Ecto neural progenitor cell (in vitro differentiated cells): ENCODE results near the gene VAV2.

ENCODE experiments used
- DNase-seq: peaks from one replicate; pipeline ENCODE4 v3.0.0-alpha.2; 2018; ENCODE audit warnings: low spot score

Gene VAV2

DNA sequence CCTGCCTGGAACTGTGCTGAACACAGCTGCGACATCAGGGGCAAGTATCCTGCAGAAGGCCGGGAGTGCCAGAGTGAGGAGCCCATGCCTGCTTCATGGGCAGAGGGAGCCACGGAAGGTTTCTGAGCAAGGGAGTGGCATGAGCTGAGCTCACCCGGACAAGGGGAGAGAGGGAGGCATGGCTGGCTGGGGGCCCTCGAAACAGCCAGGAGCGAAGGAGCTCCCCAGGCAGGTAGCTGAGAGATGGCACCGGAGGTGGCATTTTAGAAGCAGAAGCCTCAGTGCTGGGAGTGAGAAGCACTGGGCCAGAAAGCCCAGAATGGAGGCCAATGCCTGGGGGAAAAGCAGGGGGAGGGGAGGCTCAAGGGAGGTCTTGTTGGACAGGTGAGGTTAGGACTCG lies 197.1 kb downstream of the VAV2 start:
- no peak for DNase-seq

DNA sequence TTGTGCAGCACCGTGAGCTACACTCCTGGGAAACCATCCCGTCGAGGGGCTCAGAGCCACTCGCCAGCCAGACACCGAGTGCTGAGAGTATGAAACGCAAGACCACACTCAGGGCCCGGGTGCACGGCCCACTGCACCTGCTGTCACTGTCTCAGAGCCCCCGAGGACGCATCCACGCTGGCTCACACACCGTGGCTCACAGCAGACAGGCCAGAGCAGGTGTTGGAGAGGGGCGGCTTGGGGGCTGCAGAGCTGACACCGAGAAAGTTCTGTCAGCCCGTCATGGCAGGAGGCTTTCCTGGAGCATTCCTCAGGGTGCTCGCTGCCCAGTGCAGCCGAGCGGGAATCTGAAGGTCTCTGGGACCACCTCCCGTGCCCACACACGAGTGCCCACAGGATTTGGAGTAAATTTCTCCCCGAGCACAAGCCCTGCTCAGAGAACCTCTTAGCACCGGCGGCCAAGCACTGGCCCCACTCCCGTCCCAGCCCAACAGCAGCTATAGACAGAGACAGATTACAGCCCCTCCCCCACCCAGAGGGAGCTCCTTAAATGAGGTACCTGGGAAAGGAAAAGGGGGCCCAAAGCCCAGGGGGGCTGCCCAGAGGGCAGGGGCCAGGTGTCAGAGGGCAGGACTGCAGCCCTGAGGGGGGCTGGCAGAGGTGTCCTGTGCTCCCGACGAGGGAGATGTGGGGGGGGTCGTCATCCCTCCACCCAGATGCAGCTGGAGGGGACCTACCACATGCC lies 197.9 kb downstream of the VAV2 start:
- no peak for DNase-seq

DNA sequence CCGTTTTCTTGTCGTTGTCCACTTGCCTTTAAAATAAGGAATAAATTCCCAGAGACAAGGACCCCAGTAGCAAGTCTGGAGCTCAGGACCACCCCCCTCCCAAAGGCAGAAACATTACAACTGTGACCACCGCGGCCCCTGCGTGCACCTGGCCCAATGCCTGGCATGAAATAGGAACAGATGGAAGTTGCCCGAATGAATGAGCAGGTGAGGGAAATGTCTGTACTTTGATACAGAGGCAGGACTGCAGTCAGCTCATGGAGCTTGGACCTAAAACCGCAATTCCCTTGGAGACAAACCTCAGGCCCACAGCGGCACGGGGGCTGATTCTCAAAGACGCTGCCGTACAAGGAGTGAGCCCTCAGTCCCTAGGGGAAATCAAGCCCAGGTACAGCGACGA lies 198.7 kb downstream of the VAV2 start:
- DNase-seq = no peak

DNA sequence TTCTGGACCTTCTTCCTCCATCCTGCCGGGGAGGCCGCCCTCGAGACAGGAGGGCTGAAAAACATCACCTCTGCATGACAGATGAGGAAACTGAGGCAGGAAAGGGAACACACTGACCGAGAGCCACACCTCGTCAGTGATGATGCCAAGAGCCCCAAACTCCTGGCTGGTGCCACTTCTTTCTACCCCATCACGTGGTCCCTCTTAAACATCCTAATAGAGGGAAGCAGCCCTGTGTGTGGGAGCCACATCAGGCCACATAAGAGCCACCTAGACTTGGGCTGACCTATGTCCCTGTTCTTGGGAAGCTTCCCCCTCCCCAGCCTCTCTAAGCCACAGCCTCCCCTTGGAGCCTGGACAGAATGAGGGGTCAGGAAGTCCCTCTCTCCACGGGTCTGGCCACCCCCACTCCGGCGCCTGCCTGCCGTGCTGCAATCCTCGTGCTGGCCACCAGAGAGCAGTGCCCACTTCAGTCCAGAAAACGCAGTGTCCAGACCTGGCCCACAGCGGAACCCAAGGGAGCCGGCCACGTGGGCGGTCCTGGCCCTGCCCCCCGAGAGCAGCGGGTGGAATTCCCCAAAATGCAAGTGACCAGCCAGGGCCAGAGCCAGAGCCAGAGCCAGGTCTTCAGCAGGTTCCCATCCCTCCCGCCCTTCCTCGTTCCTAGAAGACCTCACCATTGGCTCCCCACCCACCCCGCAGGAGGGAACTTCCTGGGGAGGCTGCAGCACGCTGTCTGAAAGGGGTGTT lies 199.2 kb downstream of the VAV2 start:
- peak; percentile 84 for DNase-seq

DNA sequence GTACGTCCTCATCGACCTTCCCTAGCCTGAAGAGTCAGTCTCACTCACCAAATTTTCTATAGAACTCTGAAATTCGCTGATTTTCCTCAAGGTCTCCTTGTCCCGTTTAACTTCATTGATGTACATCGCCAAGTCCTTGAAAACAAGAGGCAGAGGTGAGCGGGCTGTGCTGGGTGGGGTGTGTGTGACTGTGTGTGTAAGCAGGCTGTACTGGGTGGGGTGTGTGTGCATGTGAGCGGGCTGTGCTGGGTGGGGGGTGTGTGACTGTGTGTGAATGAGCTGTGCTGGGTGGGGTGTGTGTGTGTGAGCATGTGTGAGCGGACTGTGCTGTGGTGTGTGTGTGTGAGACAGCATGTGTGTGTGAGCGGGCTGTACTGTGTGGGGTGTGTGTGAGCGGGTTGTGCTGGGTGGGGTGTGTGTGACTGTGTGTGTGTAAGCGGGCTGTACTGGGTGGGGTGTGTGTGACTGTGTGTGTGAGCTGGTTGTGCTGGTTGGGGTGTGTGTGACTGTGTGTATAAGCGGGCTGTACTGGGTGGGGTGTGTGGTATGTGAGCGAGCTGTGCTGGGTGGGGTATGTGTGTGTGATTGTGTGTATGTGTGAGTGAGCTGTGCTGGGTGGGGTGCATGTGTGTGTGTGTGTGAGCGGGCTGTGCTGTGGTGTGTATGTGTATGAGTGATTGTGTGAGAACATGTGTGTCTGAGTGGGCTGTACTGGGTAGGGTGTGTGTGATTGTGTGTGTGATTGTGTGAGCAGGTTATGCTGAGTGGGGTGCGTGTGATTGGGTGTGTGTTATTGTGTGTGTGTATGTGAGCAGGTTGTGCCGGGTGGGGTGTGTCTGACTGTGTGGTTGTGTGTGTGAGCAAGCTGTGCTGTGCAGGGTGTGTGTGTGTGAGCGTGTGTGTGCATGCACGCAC lies 200.1 kb downstream of the VAV2 start:
- no peak for DNase-seq

- no peak for DNase-seq
Measured at GRCh38 chr9:133791069-133791468, 201.1 kb downstream of the VAV2 start.

- DNase-seq = no peak
Measured at GRCh38 chr9:133789778-133790177, 202.3 kb downstream of the VAV2 start.

- no peak for DNase-seq
Measured at GRCh38 chr9:133788819-133789717, 203.1 kb downstream of the VAV2 start.

DNA sequence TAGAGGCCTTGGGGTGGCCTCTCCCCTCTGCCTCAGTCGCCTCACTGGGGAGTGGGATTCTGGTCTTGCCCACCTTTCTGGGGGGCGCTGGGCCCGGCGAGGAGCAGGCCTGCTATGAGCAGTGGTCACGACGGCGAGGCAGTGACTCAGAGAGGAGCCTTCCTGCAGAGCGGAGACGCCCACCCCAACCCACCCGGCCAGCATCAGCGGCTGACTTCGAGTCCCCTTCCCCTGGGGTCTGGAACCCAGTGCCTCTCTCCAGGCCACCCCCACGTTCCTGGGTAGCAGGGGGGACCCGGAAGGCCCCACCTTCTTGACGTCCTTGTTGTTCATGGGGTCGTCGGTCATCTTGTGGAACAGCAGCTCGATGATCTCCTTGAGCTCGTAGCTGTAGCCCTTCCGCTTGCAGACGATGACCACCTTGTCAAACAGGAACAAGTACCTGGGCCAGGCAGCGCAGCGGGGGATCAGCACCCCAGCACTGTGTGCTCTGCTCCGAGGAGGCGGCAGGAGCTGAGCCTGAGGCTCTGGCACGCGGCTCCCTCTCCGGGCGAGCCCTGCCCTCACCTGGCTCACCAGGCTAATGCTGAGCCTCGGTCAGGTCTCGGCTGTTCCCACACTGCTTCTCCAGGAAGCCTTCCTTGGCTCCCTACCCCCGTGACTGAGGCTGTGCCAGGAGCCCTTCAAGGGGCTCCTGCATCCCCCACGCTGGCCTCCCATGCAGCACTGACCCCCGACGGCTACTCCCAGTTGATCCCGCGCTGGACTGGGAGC lies 203.9 kb downstream of the VAV2 start:
- DNase-seq = no peak

- peak; percentile 81 for DNase-seq
Measured at GRCh38 chr9:133787754-133788025, 204.4 kb downstream of the VAV2 start.

DNA sequence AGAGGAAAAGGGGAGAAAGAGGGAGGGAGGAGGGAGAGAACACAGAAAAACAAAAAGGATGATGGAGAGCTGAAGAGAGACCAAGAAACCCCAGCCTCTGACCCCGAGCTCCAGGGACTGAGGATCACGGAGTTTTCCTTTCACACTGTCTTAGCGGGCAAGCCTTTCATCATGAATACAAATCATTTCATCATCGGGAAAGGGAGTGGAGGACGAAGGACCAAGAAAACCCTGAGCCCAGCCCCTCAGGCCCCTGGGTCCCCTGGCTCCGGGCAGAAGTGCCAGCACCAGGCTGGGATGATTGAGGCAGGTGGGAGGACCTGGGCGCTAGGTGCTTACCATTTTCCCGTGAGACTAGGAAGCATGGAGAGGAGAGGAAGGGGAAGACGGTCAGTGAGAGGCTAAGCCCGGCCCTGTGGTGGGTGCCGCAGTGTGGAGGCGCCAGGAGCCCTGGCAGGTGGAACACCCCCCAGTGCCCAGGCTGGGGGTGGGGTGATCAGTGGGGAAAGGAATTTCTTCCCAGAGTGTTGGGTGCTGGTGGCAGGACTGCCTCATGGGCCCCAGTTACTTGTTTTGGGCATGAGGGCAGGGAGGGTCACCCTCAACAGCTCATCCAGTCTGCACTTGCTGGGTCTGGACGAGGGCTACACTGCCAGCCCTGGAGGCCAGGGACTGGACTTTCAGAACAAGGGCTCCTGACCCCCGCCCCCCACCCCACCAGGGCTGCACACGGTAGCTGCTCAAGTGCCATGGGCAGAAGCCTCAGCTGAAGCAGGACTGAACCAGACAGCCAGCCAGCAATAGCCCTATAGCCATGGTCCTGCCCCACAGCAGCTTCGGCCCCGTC lies 205.0 kb downstream of the VAV2 start:
- no peak for DNase-seq

GRCh38 chr9:133786371-133786753 lies 205.8 kb downstream of the VAV2 start:
- DNase-seq = no peak

DNA sequence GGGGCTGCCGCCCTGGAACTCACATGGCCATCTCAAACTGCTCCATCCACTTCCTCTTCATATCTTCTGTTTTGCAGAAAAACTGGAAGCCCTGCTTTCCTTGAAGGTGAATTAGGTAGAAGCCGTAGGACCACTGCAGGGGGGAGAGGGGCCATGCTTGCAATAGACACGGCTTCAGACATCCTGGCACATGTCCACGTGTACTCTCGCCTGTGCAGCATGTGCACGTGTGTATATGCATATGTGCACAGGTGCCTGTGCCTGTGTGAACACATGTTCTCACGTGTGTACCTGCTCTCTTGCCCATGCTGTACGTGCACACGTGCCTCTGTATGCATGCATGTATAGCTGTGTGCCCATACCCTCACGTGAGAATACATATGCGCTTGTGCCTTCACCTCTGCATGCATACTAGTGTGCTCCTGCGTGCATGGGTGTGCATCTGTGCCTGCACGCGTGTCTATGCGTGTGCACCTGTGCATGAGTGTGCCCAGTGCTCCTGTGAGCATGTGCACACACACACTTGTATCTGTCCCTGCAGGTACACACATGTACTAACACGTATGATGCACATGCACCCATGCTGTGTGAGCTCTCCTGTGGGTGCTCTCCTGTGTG lies 206.3 kb downstream of the VAV2 start:
- DNase-seq = no peak

- no peak for DNase-seq
Measured at GRCh38 chr9:133784731-133785561, 207.2 kb downstream of the VAV2 start.

DNA sequence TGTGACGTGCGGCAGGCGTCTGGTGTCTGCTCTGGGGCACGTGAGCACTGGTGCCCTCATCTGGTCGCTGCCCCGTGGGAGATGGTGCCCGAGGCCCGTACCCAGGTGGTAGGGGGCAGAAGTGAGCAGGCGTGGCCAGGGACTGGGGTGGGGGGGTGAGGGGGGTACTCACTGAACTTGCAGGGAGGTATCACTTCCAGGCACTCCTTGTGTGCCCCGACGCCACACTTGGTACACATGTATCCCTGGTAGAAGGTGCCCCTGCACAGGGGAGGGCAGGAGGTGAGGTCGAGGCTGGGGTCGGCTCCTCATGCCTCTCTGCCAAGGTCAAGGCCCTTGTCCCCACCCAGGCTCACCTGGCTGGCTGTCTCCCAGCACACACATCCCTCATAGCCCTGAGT lies 208.8 kb downstream of the VAV2 start:
- no peak for DNase-seq

- peak; percentile 85 for DNase-seq
Measured at GRCh38 chr9:133782157-133783130, 209.7 kb downstream of the VAV2 start.

GRCh38 chr9:133781828-133782135 lies 210.3 kb downstream of the VAV2 start:
- no peak for DNase-seq
